Stimulated activated naive CD8-positive, alpha-beta T cell treated with anti-CD3 and anti-CD28 coated beads, Interleukin-15, Interleukin-2, amounts not matched to agents 100 U/mL and 50 U/mL, for 24 hours (primary cell): ENCODE measurements around the gene OR8B2.
"Not testable (repeated sequence)": the region's sequence is repeated elsewhere in the genome, so short reads cannot be mapped to it uniquely, and the experiment has no call there.

Experiments used
- ATAC-seq: fragments of 150-1000 bp; cut with Tn5 transposase; one replicate; pipeline ENCODE4 v1.10.0; 2021
- DNase-seq: peaks from one replicate; pipeline ENCODE4 v3.0.0; 2021

OR8B2 gene

GRCh38 chr11:124384399-124384798 lies at the start of gene OR8B2:
OR8B2 (minus strand) TSS chr11:124384499; CDS start chr11:124383343, 1,156 bp downstream.
- no peak for ATAC-seq
- DNase-seq, result no peak

GRCh38 chr11:124429599-124429998 lies 45.3 kb upstream of the OR8B2 start:
- DNase-seq, result no peak
- no peak for ATAC-seq

GRCh38 chr11:124424384-124424921 lies 40.2 kb upstream of the OR8B2 start, which contains the start of gene OR8B4:
OR8B4 (minus strand) TSS chr11:124424871; CDS start chr11:124424871, 0 bp downstream.
- DNase-seq (no peak), ATAC-seq (no peak)

- ATAC-seq (no peak), DNase-seq (no peak)
Observed at GRCh38 chr11:124421043-124421442, 36.7 kb upstream of the OR8B2 start.

GRCh38 chr11:124415356-124415923 lies 31.1 kb upstream of the OR8B2 start:
- ATAC-seq (no peak), DNase-seq (no peak)

- no peak for DNase-seq
- ATAC-seq, result no peak
Observed at GRCh38 chr11:124409906-124410305, 25.6 kb upstream of the OR8B2 start.

GRCh38 chr11:124405581-124405980 lies 21.3 kb upstream of the OR8B2 start:
- no peak for DNase-seq
- ATAC-seq, result no peak

GRCh38 chr11:124403186-124403585 lies 18.9 kb upstream of the OR8B2 start:
- ATAC-seq, DNase-seq: not testable (repeated sequence)

- ATAC-seq, result peak; percentile 65
Observed at GRCh38 chr11:124402326-124402922, 18.1 kb upstream of the OR8B2 start.

GRCh38 chr11:124398924-124399323 lies 14.6 kb upstream of the OR8B2 start, which contains the start of gene OR8B3:
OR8B3 (minus strand) TSS chr11:124399024; CDS start chr11:124397351, 1,673 bp downstream.
- no peak for ATAC-seq
- no peak for DNase-seq

More at GRCh38 chr11:124402326-124402922, 18.1 kb upstream of the OR8B2 start:
- DNase-seq, result peak; percentile 65

- not testable (repeated sequence) for ATAC-seq, DNase-seq
Observed at GRCh38 chr11:124396847-124397246, 12.5 kb upstream of the OR8B2 start.

GRCh38 chr11:124394408-124394807 lies 10.1 kb upstream of the OR8B2 start:
- DNase-seq (no peak), ATAC-seq (no peak)

GRCh38 chr11:124382857-124383256 lies 1.4 kb downstream of the OR8B2 start:
- not testable (repeated sequence) for DNase-seq, ATAC-seq

- ATAC-seq, result no peak
- no peak for DNase-seq
Observed at GRCh38 chr11:124380585-124380984, 3.7 kb downstream of the OR8B2 start.

GRCh38 chr11:124376280-124376679 lies 8.0 kb downstream of the OR8B2 start:
- ATAC-seq, result no peak
- DNase-seq, result no peak

GRCh38 chr11:124359566-124359965 lies 24.7 kb downstream of the OR8B2 start:
- ATAC-seq (no peak), DNase-seq (no peak)

- DNase-seq, result no peak
- no peak for ATAC-seq
Observed at GRCh38 chr11:124346311-124346955, 37.9 kb downstream of the OR8B2 start.

GRCh38 chr11:124344346-124344745 lies 40.0 kb downstream of the OR8B2 start:
- DNase-seq (no peak), ATAC-seq (no peak)

- no peak for ATAC-seq
- no peak for DNase-seq
Observed at GRCh38 chr11:124340142-124340447, 44.2 kb downstream of the OR8B2 start.

GRCh38 chr11:124339396-124340141 lies 44.7 kb downstream of the OR8B2 start:
- DNase-seq (no peak), ATAC-seq (no peak)
